HEK293T (cell line): ENCODE data around the gene EGF.

Source experiments
- BHLHE40 ChIP-seq: fragments of 450-650 bp; IDR thresholded peaks from 2 replicates; pipeline ENCODE4 v1.6.1; 2016; ENCODE audit warnings: mild to moderate bottlenecking, moderate library complexity, borderline replicate concordance
- CTBP1 ChIP-seq: fragments of 450-650 bp; IDR thresholded peaks from 2 replicates; pipeline ENCODE4 v1.6.1; 2016; ENCODE audit warnings: borderline replicate concordance
- FOXK2 ChIP-seq: fragments of 450-650 bp; IDR thresholded peaks from 2 replicates; pipeline ENCODE4 v1.6.1; 2016; ENCODE audit warnings: mild to moderate bottlenecking
- FOXM1 ChIP-seq: fragments of 450-650 bp; IDR thresholded peaks from 2 replicates; pipeline ENCODE4 v1.6.1; 2017; ENCODE audit warnings: mild to moderate bottlenecking, borderline replicate concordance
- L3MBTL2 ChIP-seq: fragments of 450-650 bp; conservative IDR thresholded peaks from 2 replicates; pipeline ENCODE4 v1.6.1; 2016; ENCODE audit warnings: mild to moderate bottlenecking
- SUZ12 ChIP-seq: fragments of 450-650 bp; IDR thresholded peaks from 2 replicates; pipeline ENCODE4 v1.6.1; 2016; ENCODE audit warnings: mild to moderate bottlenecking
- TARDBP ChIP-seq: fragments of 450-650 bp; IDR thresholded peaks from 2 replicates; pipeline ENCODE4 v1.6.1; 2016

DNA sequence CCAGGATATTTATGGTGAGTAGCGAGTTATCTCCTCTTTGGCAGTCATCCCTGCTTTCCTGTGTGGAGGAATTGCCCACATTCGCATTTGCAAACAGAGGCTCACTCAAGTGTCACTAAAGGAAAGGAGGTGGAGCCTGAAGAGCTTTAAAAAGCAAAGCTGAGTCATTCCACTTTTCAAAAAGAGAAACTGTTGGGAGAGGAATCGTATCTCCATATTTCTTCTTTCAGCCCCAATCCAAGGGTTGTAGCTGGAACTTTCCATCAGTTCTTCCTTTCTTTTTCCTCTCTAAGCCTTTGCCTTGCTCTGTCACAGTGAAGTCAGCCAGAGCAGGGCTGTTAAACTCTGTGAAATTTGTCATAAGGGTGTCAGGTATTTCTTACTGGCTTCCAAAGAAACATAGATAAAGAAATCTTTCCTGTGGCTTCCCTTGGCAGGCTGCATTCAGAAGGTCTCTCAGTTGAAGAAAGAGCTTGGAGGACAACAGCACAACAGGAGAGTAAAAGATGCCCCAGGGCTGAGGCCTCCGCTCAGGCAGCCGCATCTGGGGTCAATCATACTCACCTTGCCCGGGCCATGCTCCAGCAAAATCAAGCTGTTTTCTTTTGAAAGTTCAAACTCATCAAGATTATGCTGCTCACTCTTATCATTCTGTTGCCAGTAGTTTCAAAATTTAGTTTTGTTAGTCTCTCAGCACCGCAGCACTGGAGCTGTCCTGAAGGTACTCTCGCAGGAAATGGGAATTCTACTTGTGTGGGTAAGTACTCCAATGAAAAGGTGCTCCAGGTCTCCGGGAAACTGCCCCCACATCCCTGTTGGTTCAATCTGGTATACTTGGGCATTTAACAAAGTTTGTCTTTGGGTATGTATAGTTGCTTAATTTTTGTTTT, at the start of gene EGF:
- TF ChIP-seq BHLHE40 (no peak), L3MBTL2 (no peak), SUZ12 (no peak), FOXK2 (no peak), FOXM1 (no peak), TARDBP (no peak), CTBP1 (no peak)
